ENCODE results near the gene SCML1. TPM values are rescaled to one million over a fixed set of nuclear protein-coding genes. Genes with fewer than 3 reads are reported as not detected.

Gene SCML1
- total RNA-seq = 10 to 100 TPM; 14.8 to 25.9 (median 20.5) TPM

GRCh38 chrX:17736856-17737709 is at the start of gene SCML1:
TSS of gene SCML1 (plus strand) at chrX:17737493. CDS start at chrX:17744187, 6,694 bp downstream.
- TF ChIP-seq CTCF (IDR thresholded peaks at IDR 0.05) = no peak
- DNase-seq (ENCODE audit: low spot score) (peak; percentile 77), ATAC-seq (ENCODE audit: low FRiP score) (peak; percentile 97)

GRCh38 chrX:17687648-17688047 is 49.6 kb upstream of the SCML1 start:
- ATAC-seq (ENCODE audit: low FRiP score) = no peak
- no peak for DNase-seq (ENCODE audit: low spot score)
- no peak for TF ChIP-seq CTCF (IDR thresholded peaks at IDR 0.05)

- no peak for TF ChIP-seq CTCF (IDR thresholded peaks at IDR 0.05)
- DNase-seq (ENCODE audit: low spot score) (no peak), ATAC-seq (ENCODE audit: low FRiP score) (no peak)
Measured at GRCh38 chrX:17689971-17690409, 47.3 kb upstream of the SCML1 start.

- no peak for TF ChIP-seq CTCF (IDR thresholded peaks at IDR 0.05)
- DNase-seq (ENCODE audit: low spot score) (no peak), ATAC-seq (ENCODE audit: low FRiP score) (no peak)
Measured at GRCh38 chrX:17692709-17693346, 44.5 kb upstream of the SCML1 start.

GRCh38 chrX:17697191-17697590 is 40.1 kb upstream of the SCML1 start:
- no peak for TF ChIP-seq CTCF (IDR thresholded peaks at IDR 0.05)
- ATAC-seq (ENCODE audit: low FRiP score) (no peak), DNase-seq (ENCODE audit: low spot score) (no peak)

- no peak for TF ChIP-seq CTCF (IDR thresholded peaks at IDR 0.05)
- DNase-seq (ENCODE audit: low spot score) = no peak
- ATAC-seq (ENCODE audit: low FRiP score) = no peak
Measured at GRCh38 chrX:17700976-17701375, 36.3 kb upstream of the SCML1 start.
